WTC11 (cell line): Measurements from ENCODE around the gene FGFR2. TPM values are rescaled to one million over a fixed set of nuclear protein-coding genes. Genes with fewer than 3 reads are reported as not detected.

Experiments used
- ATAC-seq: fragments of 200-7000 bp; cut with Tn5 transposase; 2 replicates; pipeline ENCODE4 v1.10.0; 2021; ENCODE audit warnings: mild to moderate bottlenecking, moderate library complexity
- CTCF ChIA-PET: fragments of 300-600 bp; sonication (Branson Sonifier 250); formaldehyde crosslinking; loops from one replicate; lab custom pipeline; 2021; ENCODE audit warnings: antibody characterized with exemption; lab: Charles Lee
- POLR2A ChIA-PET: fragments of 350-600 bp; sonication (Branson Sonifier 250); formaldehyde crosslinking; loops from one replicate; lab custom pipeline; 2021; ENCODE audit warnings: antibody characterized with exemption; lab: Charles Lee
- DNase-seq: peaks from one replicate; pipeline ENCODE4 v3.0.0; 2021; ENCODE audit warnings: low spot score
- H3K27ac Mint-ChIP-seq: 2 replicates; pipeline ENCODE4 v1.8.0; 2021; ENCODE audit warnings: mixed read lengths
- H3K27me3 Mint-ChIP-seq: 2 replicates; pipeline ENCODE4 v1.8.0; 2021; ENCODE audit warnings: low read depth, mild to moderate bottlenecking, moderate library complexity, mixed read lengths
- H3K36me3 Mint-ChIP-seq: 2 replicates; pipeline ENCODE4 v1.8.0; 2021; ENCODE audit warnings: mixed read lengths
- H3K4me1 Mint-ChIP-seq: 2 replicates; pipeline ENCODE4 v1.8.0; 2022; ENCODE audit warnings: mixed read lengths
- H3K4me3 Mint-ChIP-seq: 2 replicates; pipeline ENCODE4 v1.8.0; 2021; ENCODE audit warnings: mild to moderate bottlenecking, moderate library complexity, mixed read lengths
- H3K9me3 Mint-ChIP-seq: 2 replicates; pipeline ENCODE4 v1.8.0; 2021; ENCODE audit warnings: mixed read lengths
- E2F1 ChIP-seq: sonication (generic); formaldehyde crosslinking; IDR thresholded peaks from 2 replicates; pipeline ENCODE4 v1.8.0; 2022; ENCODE audit warnings: mild to moderate bottlenecking, missing genetic modification reagents
- ESRRA ChIP-seq: sonication (generic); formaldehyde crosslinking; IDR thresholded peaks from 2 replicates; pipeline ENCODE4 v1.8.1; 2022; ENCODE audit warnings: mild to moderate bottlenecking, missing genetic modification reagents, borderline replicate concordance
- ETV6 ChIP-seq: sonication (generic); formaldehyde crosslinking; IDR thresholded peaks from 2 replicates; pipeline ENCODE4 v1.8.1; 2022; ENCODE audit warnings: mild to moderate bottlenecking, missing genetic modification reagents
- FOXJ3 ChIP-seq: sonication (generic); formaldehyde crosslinking; IDR thresholded peaks from 2 replicates; pipeline ENCODE4 v1.9.0; 2021; ENCODE audit warnings: missing genetic modification reagents, mild to moderate bottlenecking, borderline replicate concordance
- SMAD4 ChIP-seq: sonication (generic); formaldehyde crosslinking; IDR thresholded peaks from 2 replicates; pipeline ENCODE4 v1.8.0; 2022; ENCODE audit warnings: mild to moderate bottlenecking, missing genetic modification reagents
- ZBTB21 ChIP-seq: sonication (generic); formaldehyde crosslinking; IDR thresholded peaks from 2 replicates; pipeline ENCODE4 v1.8.1; 2023; ENCODE audit warnings: mild to moderate bottlenecking, missing genetic modification reagents, borderline replicate concordance
- ZBTB43 ChIP-seq: sonication (generic); formaldehyde crosslinking; IDR thresholded peaks from 2 replicates; pipeline ENCODE4 v1.8.1; 2023; ENCODE audit warnings: mild to moderate bottlenecking, missing genetic modification reagents
- ZMAT4 ChIP-seq: fragments of 250-450 bp; sonication (Bioruptor Pico); IDR thresholded peaks from 2 replicates; pipeline ENCODE4 v1.9.0; 2021; ENCODE audit warnings: mild to moderate bottlenecking
- ZNF219 ChIP-seq: sonication (generic); formaldehyde crosslinking; IDR thresholded peaks from 2 replicates; pipeline ENCODE4 v1.8.0; 2023; ENCODE audit warnings: missing genetic modification reagents, mild to moderate bottlenecking, borderline replicate concordance
- ZNF416 ChIP-seq: fragments of 250-450 bp; sonication (Bioruptor Pico); IDR thresholded peaks from 2 replicates; pipeline ENCODE4 v1.9.0; 2021; ENCODE audit warnings: mild to moderate bottlenecking, inconsistent platforms
- ZNF423 ChIP-seq: fragments of 250-450 bp; sonication (Bioruptor Pico); IDR thresholded peaks from 2 replicates; pipeline ENCODE4 v2.1.2; 2022; ENCODE audit warnings: mild to moderate bottlenecking, moderate library complexity
- total RNA-seq: library from RNA; stranded (reverse); gene quantifications from 3 replicates; pipeline ENCODE4 v1.2.3, GENCODE V29; 2021
- TF ChIP-seq, protein P1 (sequence below): sonication (generic); formaldehyde crosslinking; conservative IDR thresholded peaks from 2 replicates; pipeline ENCODE4 v1.8.1; 2022; ENCODE audit warnings: mild to moderate bottlenecking, missing genetic modification reagents
- TF ChIP-seq, protein P2 (sequence below): sonication (generic); formaldehyde crosslinking; IDR thresholded peaks from 2 replicates; pipeline ENCODE4 v1.8.0; 2022; ENCODE audit warnings: missing genetic modification reagents
- TF ChIP-seq, protein P3 (sequence below): sonication (generic); formaldehyde crosslinking; IDR thresholded peaks from 2 replicates; pipeline ENCODE4 v1.8.1; 2023; ENCODE audit warnings: mild to moderate bottlenecking, moderate library complexity, missing genetic modification reagents
- TF ChIP-seq, protein P4 (sequence below): fragments of 250-450 bp; sonication (Bioruptor Pico); IDR thresholded peaks from 2 replicates; pipeline ENCODE4 v1.9.0; 2021; ENCODE audit warnings: mild to moderate bottlenecking, borderline replicate concordance

Gene FGFR2
- total RNA-seq, 1 experiment from 2014 or later = 95.0 TPM

- ChIA-PET CTCF (no interaction called here), POLR2A (no interaction called here)
- Mint-ChIP-seq H3K4me1 (peaks cover 83% of the 10 kb centered on the region), H3K36me3 (peaks cover 3% of the 10 kb centered on the region; the same call in 1 of the 2 replicates), H3K27me3 (no peaks in the 10 kb centered on the region), H3K4me3 (no peak overlapping the region), H3K9me3 (no peaks in the 10 kb centered on the region), H3K27ac (peak overlapping the region; percentile 89)
- TF ChIP-seq SMAD4 (no peak), ZBTB21 (CRISPR knock-in tag) (no peak), E2F1 (CRISPR knock-in tag) (no peak), ZNF416 (CRISPR knock-in tag) (no peak), FOXJ3 (CRISPR knock-in tag) (no peak), ZNF423 (CRISPR knock-in tag) (no peak)
- TF ChIP-seq, protein P1, sequence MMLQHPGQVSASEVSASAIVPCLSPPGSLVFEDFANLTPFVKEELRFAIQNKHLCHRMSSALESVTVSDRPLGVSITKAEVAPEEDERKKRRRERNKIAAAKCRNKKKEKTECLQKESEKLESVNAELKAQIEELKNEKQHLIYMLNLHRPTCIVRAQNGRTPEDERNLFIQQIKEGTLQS (CRISPR knock-in tag) = no peak
- ATAC-seq = no peak
- no peak for DNase-seq
Measured at GRCh38 chr10:121576139-121576538, 22.1 kb downstream of the FGFR2 start.

GRCh38 chr10:121574519-121575166 is 23.6 kb downstream of the FGFR2 start:
- peak overlapping the region; percentile 88 for H3K27ac Mint-ChIP-seq

GRCh38 chr10:121573538-121573941 is 24.7 kb downstream of the FGFR2 start:
- Mint-ChIP-seq H3K4me1 (peaks cover 81% of the 10 kb centered on the region), H3K27me3 (no peaks in the 10 kb centered on the region), H3K27ac (peak overlapping the region; percentile 82), H3K36me3 (peaks cover 11% of the 10 kb centered on the region; the same call in 1 of the 2 replicates), H3K9me3 (no peaks in the 10 kb centered on the region), H3K4me3 (no peak overlapping the region)
- POLR2A ChIA-PET = no interaction called here
- ATAC-seq = peak; percentile 22
- CTCF ChIA-PET = no interaction called here
- no peak for DNase-seq
- TF ChIP-seq, protein P1 (CRISPR knock-in tag) = no peak
- no peak for TF ChIP-seq ETV6 (CRISPR knock-in tag)
- TF ChIP-seq, protein P2, sequence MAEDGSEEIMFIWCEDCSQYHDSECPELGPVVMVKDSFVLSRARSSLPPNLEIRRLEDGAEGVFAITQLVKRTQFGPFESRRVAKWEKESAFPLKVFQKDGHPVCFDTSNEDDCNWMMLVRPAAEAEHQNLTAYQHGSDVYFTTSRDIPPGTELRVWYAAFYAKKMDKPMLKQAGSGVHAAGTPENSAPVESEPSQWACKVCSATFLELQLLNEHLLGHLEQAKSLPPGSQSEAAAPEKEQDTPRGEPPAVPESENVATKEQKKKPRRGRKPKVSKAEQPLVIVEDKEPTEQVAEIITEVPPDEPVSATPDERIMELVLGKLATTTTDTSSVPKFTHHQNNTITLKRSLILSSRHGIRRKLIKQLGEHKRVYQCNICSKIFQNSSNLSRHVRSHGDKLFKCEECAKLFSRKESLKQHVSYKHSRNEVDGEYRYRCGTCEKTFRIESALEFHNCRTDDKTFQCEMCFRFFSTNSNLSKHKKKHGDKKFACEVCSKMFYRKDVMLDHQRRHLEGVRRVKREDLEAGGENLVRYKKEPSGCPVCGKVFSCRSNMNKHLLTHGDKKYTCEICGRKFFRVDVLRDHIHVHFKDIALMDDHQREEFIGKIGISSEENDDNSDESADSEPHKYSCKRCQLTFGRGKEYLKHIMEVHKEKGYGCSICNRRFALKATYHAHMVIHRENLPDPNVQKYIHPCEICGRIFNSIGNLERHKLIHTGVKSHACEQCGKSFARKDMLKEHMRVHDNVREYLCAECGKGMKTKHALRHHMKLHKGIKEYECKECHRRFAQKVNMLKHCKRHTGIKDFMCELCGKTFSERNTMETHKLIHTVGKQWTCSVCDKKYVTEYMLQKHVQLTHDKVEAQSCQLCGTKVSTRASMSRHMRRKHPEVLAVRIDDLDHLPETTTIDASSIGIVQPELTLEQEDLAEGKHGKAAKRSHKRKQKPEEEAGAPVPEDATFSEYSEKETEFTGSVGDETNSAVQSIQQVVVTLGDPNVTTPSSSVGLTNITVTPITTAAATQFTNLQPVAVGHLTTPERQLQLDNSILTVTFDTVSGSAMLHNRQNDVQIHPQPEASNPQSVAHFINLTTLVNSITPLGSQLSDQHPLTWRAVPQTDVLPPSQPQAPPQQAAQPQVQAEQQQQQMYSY (CRISPR knock-in tag) = no peak
- TF ChIP-seq, protein P3, sequence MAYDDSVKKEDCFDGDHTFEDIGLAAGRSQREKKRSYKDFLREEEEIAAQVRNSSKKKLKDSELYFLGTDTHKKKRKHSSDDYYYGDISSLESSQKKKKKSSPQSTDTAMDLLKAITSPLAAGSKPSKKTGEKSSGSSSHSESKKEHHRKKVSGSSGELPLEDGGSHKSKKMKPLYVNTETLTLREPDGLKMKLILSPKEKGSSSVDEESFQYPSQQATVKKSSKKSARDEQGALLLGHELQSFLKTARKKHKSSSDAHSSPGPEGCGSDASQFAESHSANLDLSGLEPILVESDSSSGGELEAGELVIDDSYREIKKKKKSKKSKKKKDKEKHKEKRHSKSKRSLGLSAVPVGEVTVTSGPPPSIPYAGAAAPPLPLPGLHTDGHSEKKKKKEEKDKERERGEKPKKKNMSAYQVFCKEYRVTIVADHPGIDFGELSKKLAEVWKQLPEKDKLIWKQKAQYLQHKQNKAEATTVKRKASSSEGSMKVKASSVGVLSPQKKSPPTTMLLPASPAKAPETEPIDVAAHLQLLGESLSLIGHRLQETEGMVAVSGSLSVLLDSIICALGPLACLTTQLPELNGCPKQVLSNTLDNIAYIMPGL (CRISPR knock-in tag) = no peak
- no peak for TF ChIP-seq ZMAT4 (CRISPR knock-in tag)

More at GRCh38 chr10:121574519-121575166, 23.6 kb downstream of the FGFR2 start:
- Mint-ChIP-seq H3K27me3 (no peaks in the 10 kb centered on the region), H3K4me3 (no peak overlapping the region), H3K4me1 (peaks cover 81% of the 10 kb centered on the region), H3K36me3 (peaks cover 4% of the 10 kb centered on the region; the same call in 1 of the 2 replicates), H3K9me3 (no peaks in the 10 kb centered on the region)
- peak; percentile 16; the same call in 1 of the 2 replicates for ATAC-seq
- CTCF ChIA-PET = no interaction called here
- DNase-seq = no peak
- POLR2A ChIA-PET = no interaction called here
- TF ChIP-seq ESRRA (CRISPR knock-in tag) (no peak), ZBTB43 (CRISPR knock-in tag) (no peak), ZNF219 (CRISPR knock-in tag) (no peak)
- TF ChIP-seq, protein P4, sequence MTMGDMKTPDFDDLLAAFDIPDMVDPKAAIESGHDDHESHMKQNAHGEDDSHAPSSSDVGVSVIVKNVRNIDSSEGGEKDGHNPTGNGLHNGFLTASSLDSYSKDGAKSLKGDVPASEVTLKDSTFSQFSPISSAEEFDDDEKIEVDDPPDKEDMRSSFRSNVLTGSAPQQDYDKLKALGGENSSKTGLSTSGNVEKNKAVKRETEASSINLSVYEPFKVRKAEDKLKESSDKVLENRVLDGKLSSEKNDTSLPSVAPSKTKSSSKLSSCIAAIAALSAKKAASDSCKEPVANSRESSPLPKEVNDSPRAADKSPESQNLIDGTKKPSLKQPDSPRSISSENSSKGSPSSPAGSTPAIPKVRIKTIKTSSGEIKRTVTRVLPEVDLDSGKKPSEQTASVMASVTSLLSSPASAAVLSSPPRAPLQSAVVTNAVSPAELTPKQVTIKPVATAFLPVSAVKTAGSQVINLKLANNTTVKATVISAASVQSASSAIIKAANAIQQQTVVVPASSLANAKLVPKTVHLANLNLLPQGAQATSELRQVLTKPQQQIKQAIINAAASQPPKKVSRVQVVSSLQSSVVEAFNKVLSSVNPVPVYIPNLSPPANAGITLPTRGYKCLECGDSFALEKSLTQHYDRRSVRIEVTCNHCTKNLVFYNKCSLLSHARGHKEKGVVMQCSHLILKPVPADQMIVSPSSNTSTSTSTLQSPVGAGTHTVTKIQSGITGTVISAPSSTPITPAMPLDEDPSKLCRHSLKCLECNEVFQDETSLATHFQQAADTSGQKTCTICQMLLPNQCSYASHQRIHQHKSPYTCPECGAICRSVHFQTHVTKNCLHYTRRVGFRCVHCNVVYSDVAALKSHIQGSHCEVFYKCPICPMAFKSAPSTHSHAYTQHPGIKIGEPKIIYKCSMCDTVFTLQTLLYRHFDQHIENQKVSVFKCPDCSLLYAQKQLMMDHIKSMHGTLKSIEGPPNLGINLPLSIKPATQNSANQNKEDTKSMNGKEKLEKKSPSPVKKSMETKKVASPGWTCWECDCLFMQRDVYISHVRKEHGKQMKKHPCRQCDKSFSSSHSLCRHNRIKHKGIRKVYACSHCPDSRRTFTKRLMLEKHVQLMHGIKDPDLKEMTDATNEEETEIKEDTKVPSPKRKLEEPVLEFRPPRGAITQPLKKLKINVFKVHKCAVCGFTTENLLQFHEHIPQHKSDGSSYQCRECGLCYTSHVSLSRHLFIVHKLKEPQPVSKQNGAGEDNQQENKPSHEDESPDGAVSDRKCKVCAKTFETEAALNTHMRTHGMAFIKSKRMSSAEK (CRISPR knock-in tag) = no peak
- TF ChIP-seq, all 79 proteins: peak for 0
